ENCODE results near the gene HOXC6. TPM values are rescaled to one million over a fixed set of nuclear protein-coding genes. Genes with fewer than 3 reads are reported as not detected.

HOXC6 gene
- total RNA-seq, 1 experiment from 2014 or later: 2.8 TPM

GRCh38 chr12:54051874-54052437 lies 23.7 kb downstream of the HOXC6 start:
- peaks cover 17% of the 10 kb centered on the region for H3K4me1 ChIP-seq (ENCODE audit: insufficient read depth, low read length)
- ATAC-seq (peak; percentile 89), DNase-seq (peak; percentile 59)
- no peaks in the 10 kb centered on the region for H3K9me3 ChIP-seq (ENCODE audit: low read length)
- CTCF ChIA-PET: interaction anchor here (0.6 kb wide), 1 partner anchor 19 kb away, joined by 3 read pairs; the partner anchor contains the start of gene HOXC5
- H3K4me2 ChIP-seq (ENCODE audit: low read length): peak overlapping the region; percentile 82
- peak overlapping the region; percentile 57 for H3K4me3 ChIP-seq (ENCODE audit: low read length)
- no peak overlapping the region for H3K27ac ChIP-seq (ENCODE audit: low read length)
- TF ChIP-seq EZH2phosphoT487 (IDR thresholded peaks at IDR 0.05; ENCODE audit: borderline replicate concordance, low read length) (no peak), EZH2 (IDR thresholded peaks at IDR 0.05; ENCODE audit: low read length, unreplicated experiment) (no peak)
- TF ChIP-seq, protein P1, sequence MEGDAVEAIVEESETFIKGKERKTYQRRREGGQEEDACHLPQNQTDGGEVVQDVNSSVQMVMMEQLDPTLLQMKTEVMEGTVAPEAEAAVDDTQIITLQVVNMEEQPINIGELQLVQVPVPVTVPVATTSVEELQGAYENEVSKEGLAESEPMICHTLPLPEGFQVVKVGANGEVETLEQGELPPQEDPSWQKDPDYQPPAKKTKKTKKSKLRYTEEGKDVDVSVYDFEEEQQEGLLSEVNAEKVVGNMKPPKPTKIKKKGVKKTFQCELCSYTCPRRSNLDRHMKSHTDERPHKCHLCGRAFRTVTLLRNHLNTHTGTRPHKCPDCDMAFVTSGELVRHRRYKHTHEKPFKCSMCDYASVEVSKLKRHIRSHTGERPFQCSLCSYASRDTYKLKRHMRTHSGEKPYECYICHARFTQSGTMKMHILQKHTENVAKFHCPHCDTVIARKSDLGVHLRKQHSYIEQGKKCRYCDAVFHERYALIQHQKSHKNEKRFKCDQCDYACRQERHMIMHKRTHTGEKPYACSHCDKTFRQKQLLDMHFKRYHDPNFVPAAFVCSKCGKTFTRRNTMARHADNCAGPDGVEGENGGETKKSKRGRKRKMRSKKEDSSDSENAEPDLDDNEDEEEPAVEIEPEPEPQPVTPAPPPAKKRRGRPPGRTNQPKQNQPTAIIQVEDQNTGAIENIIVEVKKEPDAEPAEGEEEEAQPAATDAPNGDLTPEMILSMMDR (conservative IDR thresholded peaks at IDR 0.05; ENCODE audit: low read depth, low read length): no peak
- POLR2A ChIA-PET (ENCODE audit: unreplicated experiment): interaction anchor here (0.7 kb wide), 1 partner anchor 57 kb away, joined by 6 read pairs; no protein-coding TSS in a partner anchor
- H3K36me3 ChIP-seq (ENCODE audit: low read depth, low read length): no peaks in the 10 kb centered on the region
- no peaks in the 10 kb centered on the region for H3K79me2 ChIP-seq (ENCODE audit: low read length)
- H3K27me3 ChIP-seq (ENCODE audit: low read length): peaks cover 8% of the 10 kb centered on the region; the same call in 1 of the 2 replicates
- intact Hi-C loops (cut with micrococcal nuclease): no loop called here
- H3K9ac ChIP-seq (ENCODE audit: low read length): no peak overlapping the region
- BruUV-seq (replicated peaks): no TSS peak
- H4K20me1 ChIP-seq (ENCODE audit: low read length): no peaks in the 10 kb centered on the region
- H2AFZ ChIP-seq (ENCODE audit: low read length): peak overlapping the region; percentile 64
- no peaks in the 10 kb centered on the region for H3F3A ChIP-seq (ENCODE audit: low read length, unreplicated experiment)
- H3K9me2 ChIP-seq (replicated peaks; ENCODE audit: low read length): no peaks in the 10 kb centered on the region

DNA sequence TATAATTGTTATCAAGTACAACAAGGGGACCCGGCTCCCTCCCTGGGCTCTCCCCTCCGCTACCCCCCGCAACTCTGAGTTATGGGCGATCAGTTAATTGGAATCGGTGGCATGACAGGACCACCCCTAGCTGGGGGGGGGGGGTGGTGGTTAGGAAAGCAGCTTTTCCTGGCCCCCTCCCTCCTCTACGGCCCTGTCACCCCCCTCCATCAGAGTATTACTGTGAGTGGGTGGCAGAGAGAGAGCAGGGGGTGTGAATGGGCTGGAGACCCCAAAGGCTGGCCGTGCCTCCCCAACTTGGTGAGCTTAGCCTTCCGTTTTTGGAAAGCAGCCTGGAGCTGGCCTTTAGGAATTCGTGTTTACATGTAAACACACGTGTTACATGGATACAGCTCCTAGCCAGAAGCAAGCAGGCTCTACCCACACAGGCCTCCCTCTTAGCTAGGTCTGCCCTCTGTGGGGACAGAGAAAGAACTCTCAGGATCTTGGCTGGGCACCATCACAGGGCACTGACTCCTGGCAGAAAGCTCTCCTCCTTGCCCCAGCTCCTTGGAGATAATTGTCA lies 24.3 kb downstream of the HOXC6 start:
- Histone ChIP-seq H3K27me3 (ENCODE audit: low read length) (peaks cover 8% of the 10 kb centered on the region; the same call in 1 of the 2 replicates), H3K9ac (ENCODE audit: low read length) (no peak overlapping the region), H3F3A (ENCODE audit: low read length, unreplicated experiment) (no peaks in the 10 kb centered on the region), H3K9me3 (ENCODE audit: low read length) (no peaks in the 10 kb centered on the region), H3K4me1 (ENCODE audit: insufficient read depth, low read length) (peaks cover 17% of the 10 kb centered on the region), H3K79me2 (ENCODE audit: low read length) (no peaks in the 10 kb centered on the region), H2AFZ (ENCODE audit: low read length) (peak overlapping the region; percentile 64), H4K20me1 (ENCODE audit: low read length) (no peaks in the 10 kb centered on the region), H3K9me2 (replicated peaks; ENCODE audit: low read length) (no peaks in the 10 kb centered on the region), H3K4me2 (ENCODE audit: low read length) (peak overlapping the region; percentile 82), H3K4me3 (ENCODE audit: low read length) (peak overlapping the region; percentile 57), H3K27ac (ENCODE audit: low read length) (no peak overlapping the region), H3K36me3 (ENCODE audit: low read depth, low read length) (no peaks in the 10 kb centered on the region)
- ChIA-PET CTCF (interaction anchor here (0.6 kb wide), 1 partner anchor 20 kb away, joined by 3 read pairs; the partner anchor contains the start of gene HOXC5), POLR2A (ENCODE audit: unreplicated experiment) (interaction anchor here (0.7 kb wide), 1 partner anchor 58 kb away, joined by 6 read pairs; no protein-coding TSS in a partner anchor)
- intact Hi-C loops (cut with micrococcal nuclease): no loop called here
- no peak for DNase-seq
- ATAC-seq: peak; percentile 45
- BruUV-seq (replicated peaks): no TSS peak
- TF ChIP-seq, protein P1 (conservative IDR thresholded peaks at IDR 0.05; ENCODE audit: low read depth, low read length): no peak
- TF ChIP-seq EZH2phosphoT487 (IDR thresholded peaks at IDR 0.05; ENCODE audit: borderline replicate concordance, low read length) (no peak), EZH2 (IDR thresholded peaks at IDR 0.05; ENCODE audit: low read length, unreplicated experiment) (no peak)

Measured in PC-3 (cell line).